IPS-15b (cell line): ENCODE measurements around the gene IPO13.

Source experiments
- H3K27me3 ChIP-seq: one replicate; pipeline ENCODE4 v1.6.1; 2013; ENCODE audit warnings: low read length; ENCODE audit not compliant: control insufficient read depth, insufficient read depth
- H3K36me3 ChIP-seq: one replicate; pipeline ENCODE4 v1.6.1; 2013; ENCODE audit warnings: low read length; ENCODE audit not compliant: control insufficient read depth, insufficient read depth
- H3K4me1 ChIP-seq: one replicate; pipeline ENCODE4 v1.6.1; 2013; ENCODE audit warnings: mild to moderate bottlenecking, low read length; ENCODE audit not compliant: control insufficient read depth, insufficient read depth
- H3K4me3 ChIP-seq: one replicate; pipeline ENCODE4 v1.5.1; 2013; ENCODE audit warnings: low read depth, low read length
- H3K9ac ChIP-seq: one replicate; pipeline ENCODE4 v1.6.1; 2013; ENCODE audit warnings: low read depth, mild to moderate bottlenecking, low read length
- H3K9me3 ChIP-seq: one replicate; pipeline ENCODE4 v1.6.1; 2013; ENCODE audit warnings: mild to moderate bottlenecking, low read length; ENCODE audit not compliant: control insufficient read depth, insufficient read depth

Gene IPO13

GRCh38 chr1:43946236-43947060, at the start of gene IPO13:
IPO13 (plus strand) TSS chr1:43946950; CDS start chr1:43947601, 651 bp downstream.
- Histone ChIP-seq H3K4me1 (peaks cover 5% of the 10 kb centered on the region), H3K9ac (peak within 1 kb of the TSS; percentile 88)

GRCh38 chr1:43898981-43899380, 47.8 kb upstream of the IPO13 start:
- H3K4me3 ChIP-seq, result no peak overlapping the region
- H3K36me3 ChIP-seq, result no peaks in the 10 kb centered on the region
- H3K9ac ChIP-seq, result no peak overlapping the region
- no peaks in the 10 kb centered on the region for H3K27me3 ChIP-seq
- H3K4me1 ChIP-seq, result no peaks in the 10 kb centered on the region
- no peaks in the 10 kb centered on the region for H3K9me3 ChIP-seq

More at GRCh38 chr1:43946236-43947060, at the start of gene IPO13:
- peak within 1 kb of the TSS; percentile 90 for H3K4me3 ChIP-seq
- no peaks in the 10 kb centered on the region for H3K9me3 ChIP-seq
- H3K27me3 ChIP-seq, result no peaks in the 10 kb centered on the region
- H3K36me3 ChIP-seq, result peaks cover 5% of the 10 kb centered on the region

- Histone ChIP-seq H3K27me3 (no peaks in the 10 kb centered on the region), H3K4me3 (no peak overlapping the region), H3K9me3 (no peaks in the 10 kb centered on the region), H3K4me1 (no peaks in the 10 kb centered on the region), H3K9ac (no peak overlapping the region), H3K36me3 (no peaks in the 10 kb centered on the region)
Observed at GRCh38 chr1:43900386-43900785, 46.4 kb upstream of the IPO13 start.

GRCh38 chr1:43901196-43901961, 45.4 kb upstream of the IPO13 start:
- Histone ChIP-seq H3K9ac (no peak overlapping the region), H3K27me3 (no peaks in the 10 kb centered on the region), H3K4me1 (no peaks in the 10 kb centered on the region), H3K36me3 (no peaks in the 10 kb centered on the region), H3K9me3 (no peaks in the 10 kb centered on the region), H3K4me3 (no peak overlapping the region)

- Histone ChIP-seq H3K36me3 (no peaks in the 10 kb centered on the region), H3K27me3 (no peaks in the 10 kb centered on the region), H3K4me3 (no peak overlapping the region), H3K9me3 (no peaks in the 10 kb centered on the region), H3K9ac (no peak overlapping the region), H3K4me1 (no peaks in the 10 kb centered on the region)
Observed at GRCh38 chr1:43902058-43902831, 44.5 kb upstream of the IPO13 start.

- H3K4me3 ChIP-seq, result no peak overlapping the region
- no peaks in the 10 kb centered on the region for H3K36me3 ChIP-seq
- H3K9ac ChIP-seq, result no peak overlapping the region
- H3K9me3 ChIP-seq, result no peaks in the 10 kb centered on the region
- H3K27me3 ChIP-seq, result no peaks in the 10 kb centered on the region
- H3K4me1 ChIP-seq, result no peaks in the 10 kb centered on the region
Observed at GRCh38 chr1:43904660-43905551, 41.8 kb upstream of the IPO13 start.

- H3K27me3 ChIP-seq, result no peaks in the 10 kb centered on the region
- no peak overlapping the region for H3K4me3 ChIP-seq
- H3K4me1 ChIP-seq, result peaks cover 9% of the 10 kb centered on the region
- H3K36me3 ChIP-seq, result no peaks in the 10 kb centered on the region
- no peaks in the 10 kb centered on the region for H3K9me3 ChIP-seq
- H3K9ac ChIP-seq, result no peak overlapping the region
Observed at GRCh38 chr1:43908226-43908625, 38.5 kb upstream of the IPO13 start.

GRCh38 chr1:43908858-43909257, 37.9 kb upstream of the IPO13 start:
- Histone ChIP-seq H3K9ac (no peak overlapping the region), H3K4me3 (no peak overlapping the region), H3K36me3 (no peaks in the 10 kb centered on the region), H3K27me3 (no peaks in the 10 kb centered on the region), H3K9me3 (no peaks in the 10 kb centered on the region), H3K4me1 (peaks cover 12% of the 10 kb centered on the region)

- H3K4me3 ChIP-seq, result no peak overlapping the region
- no peaks in the 10 kb centered on the region for H3K9me3 ChIP-seq
- peaks cover 16% of the 10 kb centered on the region for H3K4me1 ChIP-seq
- no peaks in the 10 kb centered on the region for H3K36me3 ChIP-seq
- no peaks in the 10 kb centered on the region for H3K27me3 ChIP-seq
- H3K9ac ChIP-seq, result no peak overlapping the region
Observed at GRCh38 chr1:43910343-43910742, 36.4 kb upstream of the IPO13 start.

- Histone ChIP-seq H3K9ac (no peak overlapping the region), H3K4me3 (no peak overlapping the region), H3K9me3 (no peaks in the 10 kb centered on the region), H3K27me3 (no peaks in the 10 kb centered on the region), H3K4me1 (peaks cover 16% of the 10 kb centered on the region), H3K36me3 (no peaks in the 10 kb centered on the region)
Observed at GRCh38 chr1:43912607-43913006, 34.1 kb upstream of the IPO13 start.

GRCh38 chr1:43913051-43913501, 33.7 kb upstream of the IPO13 start:
- Histone ChIP-seq H3K9me3 (no peaks in the 10 kb centered on the region), H3K4me1 (peaks cover 16% of the 10 kb centered on the region), H3K36me3 (no peaks in the 10 kb centered on the region), H3K9ac (no peak overlapping the region), H3K4me3 (no peak overlapping the region), H3K27me3 (no peaks in the 10 kb centered on the region)
